Stromal cell of bone marrow (primary cell): ENCODE results near the gene VAPB.

Experiments used
- DNase-seq: peaks from one replicate; pipeline ENCODE4 v3.0.0-alpha.2; 2012; ENCODE audit warnings: low read depth

The VAPB gene

DNA sequence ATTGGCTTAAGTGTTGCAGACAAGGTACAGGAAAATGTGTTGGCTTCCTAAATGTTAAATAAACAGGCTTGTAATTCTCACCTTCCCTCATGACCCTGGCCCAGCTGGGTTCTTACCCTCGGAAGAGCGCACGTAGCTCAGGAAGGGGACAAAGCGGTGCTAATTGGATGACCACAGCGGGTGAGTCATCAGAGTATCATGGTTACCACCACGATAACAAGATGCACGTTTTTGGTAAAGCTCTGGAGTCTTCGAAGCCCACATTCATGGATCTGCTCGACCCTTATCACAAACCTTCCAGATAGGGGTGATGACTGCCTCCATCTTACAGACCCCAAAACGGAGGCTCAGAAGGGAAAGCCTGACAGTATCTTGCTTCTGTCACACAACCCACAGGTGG lies 93.4 kb downstream of the VAPB start:
- no peak for DNase-seq

DNA sequence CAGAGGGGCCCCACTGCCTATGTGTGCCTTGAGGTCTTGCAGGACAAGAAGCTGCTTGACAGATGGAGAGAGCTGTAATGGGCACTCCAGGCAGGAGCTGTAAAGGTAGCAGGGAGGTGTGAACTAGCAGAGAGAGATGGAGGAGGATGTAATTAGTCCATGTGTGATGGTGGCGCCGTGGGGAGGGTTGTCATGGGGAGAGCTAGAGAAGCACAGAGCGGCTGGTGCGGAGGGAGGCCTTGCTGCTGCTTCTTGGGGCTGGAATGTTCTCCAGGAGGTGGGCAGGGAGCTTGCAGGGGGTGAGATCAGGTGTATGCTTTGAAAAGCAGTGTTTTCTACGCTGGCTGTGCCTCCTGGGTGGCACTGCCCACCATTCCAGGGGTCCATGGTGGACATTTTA lies 94.0 kb downstream of the VAPB start:
- no peak for DNase-seq

DNA sequence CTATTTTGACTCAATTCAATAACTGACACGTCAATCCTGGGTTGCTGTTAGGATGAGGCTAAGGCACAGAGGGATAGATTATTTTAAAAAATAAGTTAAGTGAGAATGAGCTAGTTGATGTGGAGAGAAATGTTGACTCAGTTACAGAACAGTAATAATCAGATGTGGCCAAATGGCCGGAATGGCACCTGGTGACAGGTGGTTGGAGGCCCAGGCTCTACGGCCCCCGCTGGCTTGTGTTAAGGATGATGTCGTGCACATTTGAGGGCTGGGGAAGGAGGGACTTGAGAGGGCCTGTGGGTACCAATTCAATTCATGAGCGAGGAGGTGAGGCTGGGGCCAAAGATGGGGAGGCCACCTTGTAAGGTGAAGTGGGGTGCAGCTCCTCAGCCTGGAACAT lies 94.4 kb downstream of the VAPB start:
- DNase-seq, result no peak

DNA sequence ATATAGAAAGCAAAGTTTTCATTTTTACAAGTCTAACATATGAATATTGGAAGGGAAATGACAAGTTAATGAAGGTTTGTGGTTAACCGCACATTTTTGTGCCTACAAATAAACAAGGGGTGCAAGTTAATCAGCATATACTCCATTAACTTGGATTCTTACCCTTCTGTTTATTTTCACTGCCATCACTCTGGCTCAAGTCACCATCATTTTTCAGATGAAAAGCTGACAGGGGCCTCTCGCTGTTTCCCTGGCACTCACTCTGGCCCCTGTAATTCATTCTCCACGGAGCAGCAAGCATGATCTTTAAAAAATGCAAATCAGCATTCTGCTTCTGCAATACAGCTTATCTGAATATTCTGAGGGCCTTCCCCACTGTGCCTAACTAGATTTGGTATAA lies 96.4 kb downstream of the VAPB start:
- DNase-seq, result no peak

DNA sequence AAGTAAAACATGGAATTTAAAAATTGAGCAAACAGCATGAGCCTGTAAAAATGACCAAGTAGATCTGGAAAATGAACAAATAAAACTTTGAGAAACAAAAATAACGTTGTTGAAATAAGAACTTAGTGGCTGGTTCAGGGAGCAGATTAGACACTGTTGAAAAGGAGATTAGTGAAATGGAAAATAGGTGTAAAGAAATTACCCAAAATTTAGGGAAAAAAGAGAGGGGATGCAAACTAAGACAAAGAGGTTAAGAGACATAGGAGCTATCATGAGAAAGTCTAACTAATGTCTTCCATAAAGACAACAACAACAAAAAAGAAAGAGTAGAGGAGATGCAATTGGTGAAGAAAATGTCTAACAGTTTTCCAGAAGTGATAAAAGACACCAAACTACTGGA lies 97.2 kb downstream of the VAPB start:
- DNase-seq, result no peak

DNA sequence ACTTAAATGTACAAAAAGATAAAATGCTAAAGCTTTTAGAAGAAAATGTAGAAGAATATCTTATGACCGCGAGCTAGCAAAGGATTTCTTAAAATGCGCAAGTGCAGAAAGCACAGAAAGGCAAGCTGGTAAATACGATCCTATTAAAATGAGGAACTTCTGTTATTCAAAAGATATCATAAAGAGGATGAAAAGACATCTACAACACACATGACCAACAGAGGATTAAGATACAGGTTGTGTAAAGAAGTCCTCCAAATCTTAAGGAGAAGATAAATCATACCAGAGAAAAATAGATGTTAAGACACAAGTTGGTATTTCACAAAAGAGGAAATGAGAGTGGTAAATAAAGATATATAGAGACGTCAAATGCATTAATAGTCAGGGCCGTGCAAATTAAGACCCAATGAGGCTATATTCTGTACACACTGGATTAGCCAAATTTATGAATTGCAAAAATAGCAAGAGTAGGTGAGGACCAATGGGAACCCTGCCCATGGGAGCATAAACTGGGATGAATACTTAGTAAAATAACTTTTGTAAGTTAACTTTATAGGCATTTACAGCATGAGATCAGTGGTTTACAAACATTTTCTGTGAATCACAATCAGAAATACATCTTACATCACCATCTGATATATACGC lies 103.2 kb downstream of the VAPB start:
- DNase-seq, result no peak

DNA sequence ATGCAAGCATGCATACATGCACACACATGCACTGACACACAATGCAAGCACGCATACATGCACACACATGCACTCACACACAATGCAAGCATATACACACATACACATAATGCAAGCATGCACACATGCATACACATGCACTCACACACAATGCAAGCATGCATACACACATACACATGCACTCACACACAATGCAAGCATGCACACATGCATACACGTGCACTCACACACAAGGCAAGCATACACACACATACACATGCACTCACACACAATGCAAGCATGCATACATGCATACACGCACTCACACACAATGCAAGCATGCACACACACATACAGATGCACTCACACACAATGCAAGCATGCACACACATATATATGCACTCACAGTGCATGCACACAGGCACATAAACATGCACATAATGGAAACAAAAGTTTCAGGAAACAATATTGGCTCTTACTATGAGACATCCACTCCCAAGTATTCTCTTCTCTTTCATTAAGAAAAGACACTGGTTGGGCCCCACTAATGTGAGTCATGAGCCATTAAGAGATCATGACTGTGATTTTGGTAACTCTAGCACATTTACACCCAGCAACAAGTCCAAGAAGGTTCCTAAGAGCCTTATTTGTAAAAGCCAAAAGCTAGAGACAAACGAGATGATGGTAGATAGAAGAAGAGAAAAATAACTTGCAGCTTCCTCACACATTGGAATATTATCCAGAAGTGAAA lies 103.9 kb downstream of the VAPB start:
- peak; percentile 12 for DNase-seq

DNA sequence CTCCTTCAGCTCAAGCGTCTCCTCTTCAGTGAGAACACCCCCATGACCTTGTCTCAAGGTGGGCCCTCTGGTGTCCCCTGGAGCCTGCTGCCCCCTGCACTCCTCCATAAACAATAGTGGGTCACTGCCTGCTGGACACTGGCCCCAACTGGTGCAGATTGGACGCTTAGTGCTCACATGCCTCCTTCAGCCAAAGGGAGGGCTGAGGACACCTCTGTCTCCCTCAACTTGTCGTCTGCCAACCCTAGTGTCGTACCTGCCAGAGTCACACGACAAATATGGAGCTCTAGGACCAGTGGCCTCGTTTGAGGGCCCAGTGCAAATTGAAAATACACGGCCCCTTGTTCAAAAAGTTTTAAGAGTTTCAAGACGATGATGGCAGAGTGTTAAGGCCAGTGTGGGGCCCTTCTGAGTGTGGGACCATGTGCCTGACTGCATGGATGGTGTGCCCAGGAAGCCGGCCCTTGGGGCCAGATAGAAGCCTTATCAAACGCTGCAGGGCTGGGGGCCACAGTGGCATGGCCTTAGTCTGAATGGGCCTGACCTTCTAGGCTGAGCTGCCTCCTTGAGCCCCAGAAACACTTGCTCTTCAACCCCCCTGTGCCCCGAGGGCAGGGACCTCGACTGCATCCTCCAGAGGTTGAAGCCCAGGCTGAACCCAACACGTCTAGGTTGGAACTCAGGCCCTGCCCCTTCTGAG lies 106.0 kb downstream of the VAPB start:
- DNase-seq, result no peak

DNA sequence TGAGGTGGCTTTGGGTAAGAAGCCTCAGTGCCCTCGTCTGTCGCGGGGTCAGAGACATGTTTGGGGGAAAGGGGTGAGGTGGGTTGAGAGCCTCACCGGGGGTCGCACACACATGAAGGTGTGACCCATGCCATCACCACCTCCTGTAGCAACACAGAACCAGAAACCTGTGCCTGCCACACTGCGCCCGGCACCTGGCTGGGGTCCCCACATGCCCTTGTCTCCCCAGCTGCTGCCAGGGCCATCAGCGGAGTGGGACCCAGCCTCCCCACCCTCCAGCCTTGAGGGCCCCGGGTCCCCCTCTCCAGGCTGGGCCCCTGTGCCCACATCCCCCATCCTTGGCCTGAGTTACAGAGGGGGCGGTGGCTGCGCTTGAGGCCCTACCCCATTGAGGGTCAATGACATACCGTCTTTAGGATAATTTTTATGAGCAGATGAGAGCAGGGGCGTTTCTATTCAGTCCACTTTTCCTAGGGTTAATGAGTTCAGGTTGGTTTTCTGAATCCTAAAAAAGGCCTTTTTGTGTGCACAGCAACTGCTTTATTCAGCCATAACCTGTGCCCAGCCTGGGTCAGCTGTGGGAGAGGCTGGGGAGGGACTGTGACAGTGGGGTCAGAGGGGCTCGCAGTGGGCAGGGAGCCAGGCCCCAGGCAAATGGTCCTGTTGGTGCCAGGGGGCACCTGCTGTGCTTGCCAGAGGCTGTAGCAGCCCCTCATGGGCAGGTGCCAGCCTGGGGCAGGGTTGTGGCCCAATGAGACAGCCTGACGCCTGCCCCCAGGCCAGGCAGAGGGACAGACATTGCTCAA lies 106.8 kb downstream of the VAPB start:
- DNase-seq, result no peak

DNA sequence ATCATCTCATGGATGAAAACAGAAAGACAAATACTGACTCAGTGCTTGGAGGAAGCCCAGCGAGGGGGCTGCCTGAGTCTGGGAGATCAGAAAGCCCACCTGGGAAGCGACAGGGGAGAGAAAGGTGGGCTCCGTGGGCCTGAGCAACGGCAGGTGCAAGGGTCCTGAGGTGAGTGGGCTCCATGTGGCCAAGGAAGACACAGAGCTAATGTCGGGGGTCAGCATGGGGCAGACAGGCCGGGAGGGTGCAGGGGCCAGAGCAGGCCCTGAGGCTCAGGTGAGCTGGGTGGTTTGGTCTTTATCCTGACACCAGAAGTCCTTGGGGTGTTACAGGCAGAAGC lies 107.4 kb downstream of the VAPB start:
- DNase-seq, result no peak

DNA sequence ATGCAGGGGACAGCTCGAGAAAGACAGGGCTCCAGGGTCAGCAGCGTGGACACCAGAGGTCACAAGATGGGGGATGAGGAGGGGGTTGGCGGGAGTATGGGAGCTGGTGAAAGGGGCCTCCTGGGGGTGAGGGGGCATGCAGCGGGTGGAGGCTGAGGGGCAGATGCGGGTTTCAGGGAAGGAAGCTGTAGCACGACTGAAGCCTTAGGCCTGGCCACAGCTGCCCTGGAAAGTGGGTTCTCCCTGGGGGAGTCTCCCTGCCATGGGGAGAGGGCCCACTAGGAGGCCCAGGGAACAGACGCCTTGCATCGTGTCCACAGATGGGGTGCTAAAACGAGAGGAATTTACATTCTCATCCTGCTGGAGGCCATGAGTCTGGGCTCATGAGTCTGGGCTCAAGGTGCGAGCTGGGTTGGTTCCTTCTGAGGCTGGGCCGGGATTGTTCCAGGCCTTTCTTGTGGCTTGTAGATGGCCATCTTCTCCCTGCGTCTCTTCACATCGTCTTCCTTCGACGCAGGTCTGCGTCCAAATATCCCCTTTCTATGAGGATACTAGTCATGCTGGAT lies 108.1 kb downstream of the VAPB start:
- no peak for DNase-seq

DNA sequence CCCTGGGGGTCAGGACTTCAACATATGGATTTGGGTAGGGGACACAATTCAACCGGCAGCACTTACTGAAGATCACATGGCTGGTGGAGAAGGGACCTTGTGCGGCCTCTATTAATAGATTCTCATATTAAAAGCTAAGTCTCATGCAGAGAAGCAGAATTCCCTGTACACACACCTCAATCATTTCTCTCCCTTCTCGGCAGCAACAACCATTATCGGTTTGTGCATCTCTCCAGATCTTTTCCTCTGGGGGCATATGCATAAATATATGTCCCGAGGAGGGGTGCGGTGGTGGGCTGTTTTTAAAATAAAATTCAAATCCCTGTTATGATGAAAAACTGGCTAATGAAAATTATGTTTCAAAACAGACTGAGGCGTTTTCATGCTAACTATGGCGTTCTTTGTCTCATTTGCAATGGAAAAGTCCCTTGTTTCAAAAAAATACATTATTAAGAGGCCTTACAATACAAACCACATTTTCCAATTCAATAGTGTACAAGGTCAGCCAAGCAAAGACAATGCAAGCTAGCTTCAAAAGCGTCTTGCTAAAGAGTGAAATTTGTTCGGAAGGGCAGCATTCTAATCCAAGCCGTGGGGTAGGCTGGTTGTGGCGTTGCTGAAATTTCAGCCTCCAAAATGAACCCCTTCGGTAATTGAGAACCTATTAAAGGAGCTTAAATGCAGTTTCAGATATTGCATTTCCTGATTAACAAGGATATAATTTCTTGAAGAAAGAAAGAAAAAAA lies 108.9 kb downstream of the VAPB start:
- no peak for DNase-seq

DNA sequence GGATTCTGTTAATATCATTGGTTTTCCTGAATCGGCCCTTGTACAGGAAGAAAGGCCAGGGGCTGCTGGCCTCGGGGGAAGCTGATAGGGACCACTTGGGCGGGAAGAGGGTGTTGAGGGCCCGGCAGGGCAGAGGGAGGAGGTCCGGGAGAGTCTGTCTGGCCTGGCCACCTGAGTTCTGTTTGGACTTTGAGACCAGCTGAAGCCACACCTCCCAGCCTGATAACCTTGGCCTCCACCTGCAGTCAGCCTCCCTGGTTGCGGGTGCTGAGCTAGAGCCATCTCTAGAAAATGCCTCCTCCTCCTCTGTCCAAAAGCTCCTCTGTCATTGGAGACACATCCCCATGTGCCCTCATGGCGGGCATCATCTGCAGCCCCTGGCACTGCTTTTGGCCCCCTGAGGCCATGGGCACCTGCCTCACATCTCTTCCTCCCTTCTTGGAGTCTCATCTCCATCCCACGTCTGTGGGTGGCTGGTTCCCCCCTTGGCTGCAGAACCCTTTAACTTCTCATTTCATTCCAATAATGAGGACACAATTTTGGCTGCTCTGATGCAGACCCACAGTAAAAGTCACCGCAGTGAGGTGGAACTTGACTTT lies 109.5 kb downstream of the VAPB start:
- DNase-seq, result no peak

DNA sequence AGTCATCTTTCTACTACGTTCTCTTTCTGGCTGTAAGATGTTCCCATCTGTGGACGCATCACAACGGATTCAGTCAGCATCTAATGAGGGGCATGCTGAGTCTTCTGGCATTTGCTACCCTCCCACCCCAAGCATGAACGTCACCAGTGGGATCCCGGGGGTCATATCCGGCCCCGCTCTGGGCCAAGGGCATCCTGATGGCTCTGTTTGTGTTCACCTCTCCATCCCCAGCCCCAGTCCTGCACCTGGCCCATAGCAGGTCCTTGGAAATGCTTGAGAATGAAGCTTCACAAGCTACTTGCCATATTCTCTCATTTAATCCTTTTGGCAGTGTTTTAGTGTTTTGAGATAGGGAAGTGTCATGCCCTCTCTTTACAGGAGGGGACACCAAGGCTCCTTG lies 111.2 kb downstream of the VAPB start:
- DNase-seq, result no peak
